ENCODE results near the gene PHOSPHO1. TPM values are rescaled to one million over a fixed set of nuclear protein-coding genes. Genes with fewer than 3 reads are reported as not detected.

The PHOSPHO1 gene
- polyA plus RNA-seq, 2 of the 4 experiments (the other 2 are of a cell fraction) = 0.32 to 1.6 TPM

- peak overlapping the region; percentile 93 to 96 for H3K27ac ChIP-seq
- POLR2A ChIA-PET = interaction anchor here (0.8 to 1.9 kb wide), 22 partner anchors 9 to 1297 kb away, joined by 3 to 15 read pairs (median 4); partner anchors contain the start of gene SNF8
- H3K4me1 ChIP-seq = peaks cover 13% of the 10 kb centered on the region
- FAIRE-seq (no peak), ATAC-seq (peak; percentile 75 to 77), DNase-seq (ENCODE audit: low read depth in 1 of 2, low spot score in 1 of 2) (peak; percentile 75 to 98)
- H3K4me2 ChIP-seq = peak overlapping the region; percentile 88
- H3K9me3 ChIP-seq = no peaks in the 10 kb centered on the region
- CTCF ChIA-PET = interaction anchor here (0.5 to 17.4 kb wide), 48 partner anchors 10 to 1334 kb away, joined by 3 to 224 read pairs (median 4); partner anchors contain the start of gene PHOSPHO1
- 2% methylated on average over 41 of the region's 53 CpGs for WGBS (ENCODE audit: missing lambda C conversion rate)
- H3K4me3 ChIP-seq = peak overlapping the region; percentile 64
- 0 out of 2 replicates have a peak, but pooled peaks have one; percentile 48 for TF ChIP-seq HOXA7 (CRISPR knock-in tag; IDR thresholded peaks at IDR 0.05)
- TF ChIP-seq TFCP2L1 (CRISPR knock-in tag; IDR thresholded peaks at IDR 0.05) = 0 out of 2 replicates have a peak, but pooled peaks have one; percentile 47
- no peak for TF ChIP-seq CBX8 (IDR thresholded peaks at IDR 0.05)
- TF ChIP-seq SMC3 (IDR thresholded peaks at IDR 0.05) = peak; percentile 62
- TF ChIP-seq REST (IDR thresholded peaks at IDR 0.05) = no peak; the same call in 1 of the 2 replicates
- no peak for TF ChIP-seq JUNB (IDR thresholded peaks at IDR 0.05)
- TF ChIP-seq ZFP36 (IDR thresholded peaks at IDR 0.05; ENCODE audit: borderline replicate concordance, partially characterized antibody) = peak; percentile 71
- TF ChIP-seq CHD2 (IDR thresholded peaks at IDR 0.05; ENCODE audit: low read length, partially characterized antibody) = peak; percentile 45
- TF ChIP-seq ELK1 (IDR thresholded peaks at IDR 0.05; ENCODE audit: low read depth, low read length) = peak; percentile 91
- TF ChIP-seq EHMT2 (IDR thresholded peaks at IDR 0.05; ENCODE audit: low read depth) = no peak
- no peak for TF ChIP-seq RARB (CRISPR knock-in tag; IDR thresholded peaks at IDR 0.05)
- 0 out of 2 replicates have a peak, but pooled peaks have one; percentile 83 for TF ChIP-seq ATOH8 (CRISPR knock-in tag; IDR thresholded peaks at IDR 0.05; ENCODE audit: low read depth)
- TF ChIP-seq CEBPB (IDR thresholded peaks at IDR 0.05) = peak in 1 of 2 experiments; percentile 68; a peak in 2 of 4 replicates
- no peak for TF ChIP-seq ZSCAN20 (CRISPR knock-in tag; IDR thresholded peaks at IDR 0.05)
- no peak for TF ChIP-seq HEYL (CRISPR knock-in tag; IDR thresholded peaks at IDR 0.05)
- no peak for TF ChIP-seq CBX2 (IDR thresholded peaks at IDR 0.05; ENCODE audit: borderline replicate concordance, low read depth)
- peak; percentile 6; the same call in 1 of the 3 replicates for TF ChIP-seq BCL3 (IDR thresholded peaks at IDR 0.05)
- peak; percentile 68 for TF ChIP-seq BHLHE40 (IDR thresholded peaks at IDR 0.05; ENCODE audit: low read depth, low read length)
- peak; percentile 96 for TF ChIP-seq PHF8 (IDR thresholded peaks at IDR 0.05; ENCODE audit: borderline replicate concordance, low read depth)
- TF ChIP-seq FOSB (CRISPR knock-in tag; IDR thresholded peaks at IDR 0.05) = peak; percentile 79
- peak; percentile 77 for TF ChIP-seq HOXB5 (CRISPR knock-in tag; IDR thresholded peaks at IDR 0.05)
- TF ChIP-seq TP53 (CRISPR knock-in tag; IDR thresholded peaks at IDR 0.05) = peak; percentile 83
- TF ChIP-seq EP300 (IDR thresholded peaks at IDR 0.05) = peak in 1 of 2 experiments; percentile 11; a peak in 1 of 5 replicates
- peak; percentile 29 for TF ChIP-seq POLR2A (IDR thresholded peaks at IDR 0.05; ENCODE audit: low read length)
- TF ChIP-seq CTCF (IDR thresholded peaks at IDR 0.05) = peak; percentile 70
- TF ChIP-seq GATA3 (IDR thresholded peaks at IDR 0.05; ENCODE audit: borderline replicate concordance) = peak; percentile 65; the same call in 1 of the 2 replicates
- TF ChIP-seq JUN (IDR thresholded peaks at IDR 0.05) = peak; percentile 54 to 71; a peak in 3 of 5 replicates
- TF ChIP-seq USF2 (IDR thresholded peaks at IDR 0.05) = no peak; the same call in 1 of the 2 replicates
- TF ChIP-seq NPAS2 (CRISPR knock-in tag; IDR thresholded peaks at IDR 0.05; ENCODE audit: borderline replicate concordance) = no peak
- TF ChIP-seq HES2 (IDR thresholded peaks at IDR 0.05) = no peak
Measured at GRCh38 chr17:49191917-49192741, 38.5 kb downstream of the PHOSPHO1 start.
